Stomach smooth muscle (tissue), 2 donors: ENCODE measurements around the gene RASGEF1B.
"Not testable (repeated sequence)": the region's sequence is repeated elsewhere in the genome, so short reads cannot be mapped to it uniquely, and the experiment has no call there.

Experiments
- H3K27ac ChIP-seq: one replicate; pipeline ENCODE4 v1.7.0; 2013; ENCODE audit warnings: mild to moderate bottlenecking, low read length, inconsistent platforms
- H3K27me3 ChIP-seq, 2 donors: one replicate each; pipeline ENCODE4 v1.7.0; 2013; ENCODE audit warnings: low read length in 2 of 2; ENCODE audit not compliant: insufficient read depth in 2 of 2, control insufficient read depth in 1 of 2
- H3K36me3 ChIP-seq, 2 donors: one replicate each; pipeline ENCODE4 v1.7.0; 2013; ENCODE audit warnings: low read length in 2 of 2; ENCODE audit not compliant: control insufficient read depth in 2 of 2, insufficient read depth in 2 of 2
- H3K4me1 ChIP-seq: one replicate; pipeline ENCODE4 v1.7.0; 2013; ENCODE audit warnings: low read length; ENCODE audit not compliant: control insufficient read depth, insufficient read depth
- H3K4me3 ChIP-seq, 2 donors: one replicate each; pipeline ENCODE4 v1.7.0; 2013; ENCODE audit warnings: low read length in 2 of 2
- H3K9ac ChIP-seq, 2 donors: one replicate each; pipeline ENCODE4 v1.7.0; 2013; ENCODE audit warnings: low read length in 2 of 2, mild to moderate bottlenecking in 1 of 2
- H3K9me3 ChIP-seq, 2 donors: one replicate each; pipeline ENCODE4 v1.7.0; 2013; ENCODE audit warnings: low read length in 2 of 2; ENCODE audit not compliant: control insufficient read depth in 2 of 2
- donor health status: healthy.
- donor health status: Pancreatic carcinoma.

RASGEF1B gene

DNA sequence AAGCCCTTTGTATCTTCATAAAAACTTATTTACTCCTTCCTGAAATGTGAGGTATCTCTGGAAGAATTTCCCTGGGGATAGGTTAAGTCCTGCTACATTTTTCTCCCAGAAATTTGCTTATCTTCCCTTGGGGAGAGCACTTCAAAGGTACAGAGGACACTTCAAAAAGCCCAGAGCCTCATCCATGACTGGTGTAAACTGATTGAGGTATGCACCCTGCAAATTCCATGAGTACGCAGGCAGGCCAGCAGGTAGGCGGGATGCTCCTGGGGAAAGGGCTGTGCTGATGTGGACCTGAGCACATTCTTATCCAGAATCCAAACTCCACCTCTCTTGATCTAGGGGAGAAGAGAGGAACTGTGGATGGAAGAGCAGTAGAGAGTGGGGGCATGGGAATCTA is 26.3 kb upstream of the RASGEF1B start:
- H3K9ac ChIP-seq: no peak overlapping the region

GRCh38 chr4:81495345-81495744 is 23.6 kb upstream of the RASGEF1B start:
- Histone ChIP-seq H3K4me3 (no peak overlapping the region), H3K4me1 (no peaks in the 10 kb centered on the region), H3K27ac (no peak overlapping the region), H3K9me3 (no peaks in the 10 kb centered on the region), H3K27me3 (no peaks in the 10 kb centered on the region), H3K36me3 (no peaks in the 10 kb centered on the region), H3K9ac (no peak overlapping the region)

More for the DNA sequence above, 26.3 kb upstream of the RASGEF1B start:
- Histone ChIP-seq H3K4me3 (no peak overlapping the region), H3K36me3 (no peaks in the 10 kb centered on the region), H3K27me3 (no peaks in the 10 kb centered on the region), H3K27ac (no peak overlapping the region), H3K4me1 (no peaks in the 10 kb centered on the region), H3K9me3 (no peaks in the 10 kb centered on the region)

DNA sequence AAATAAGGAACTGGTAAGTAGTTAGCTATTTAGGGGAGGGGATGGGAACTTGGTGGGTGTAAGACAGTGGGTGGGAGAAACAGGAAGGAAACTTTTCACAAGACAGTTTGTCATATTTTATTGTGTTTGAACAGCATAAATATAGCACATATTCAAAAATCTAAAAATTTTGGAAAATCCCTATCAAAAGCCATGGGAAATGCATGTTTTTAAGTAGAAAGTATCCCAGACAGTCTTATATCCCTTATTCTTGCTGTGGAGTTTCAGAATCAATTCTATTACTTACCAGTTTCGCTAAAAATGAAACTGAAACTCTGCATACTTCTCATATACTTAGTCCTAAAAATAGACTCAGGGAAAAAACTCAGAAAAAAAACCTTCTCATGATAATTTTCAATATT is 22.3 kb upstream of the RASGEF1B start:
- no peaks in the 10 kb centered on the region for H3K27me3 ChIP-seq
- no peaks in the 10 kb centered on the region for H3K4me1 ChIP-seq
- no peak overlapping the region for H3K9ac ChIP-seq
- H3K36me3 ChIP-seq: no peaks in the 10 kb centered on the region
- no peak overlapping the region for H3K4me3 ChIP-seq
- H3K9me3 ChIP-seq: no peaks in the 10 kb centered on the region
- no peak overlapping the region for H3K27ac ChIP-seq

DNA sequence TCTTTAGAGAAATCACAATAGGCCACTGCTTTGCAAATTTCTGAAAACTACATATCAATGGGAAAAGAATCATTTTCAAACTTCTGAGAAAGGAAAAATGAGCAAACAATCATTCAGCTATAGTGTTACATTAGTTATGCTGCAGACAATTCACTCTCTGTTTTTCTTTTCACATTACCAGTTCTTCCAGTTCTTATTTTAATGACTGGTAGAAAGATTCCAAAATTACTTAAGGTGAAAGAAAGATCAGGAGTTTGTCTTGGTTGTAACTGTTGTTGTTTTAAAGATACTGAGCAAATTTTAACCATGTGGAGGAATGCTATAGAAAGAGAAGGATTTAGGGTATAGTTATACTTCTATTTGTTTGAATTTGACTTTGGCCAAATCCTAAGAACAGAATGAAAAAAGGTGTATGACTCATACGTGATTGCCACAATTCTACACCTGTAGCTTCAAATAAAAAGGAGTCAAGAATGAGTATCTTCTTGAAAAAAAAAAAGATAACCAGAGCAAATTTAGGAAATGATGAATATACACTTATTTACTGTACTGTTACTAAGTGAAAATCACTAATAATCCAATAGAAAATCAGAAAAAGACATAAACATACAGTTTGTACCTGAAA is 21.0 kb upstream of the RASGEF1B start:
- H3K36me3 ChIP-seq: no peaks in the 10 kb centered on the region
- no peaks in the 10 kb centered on the region for H3K27me3 ChIP-seq
- H3K4me3 ChIP-seq: no peak overlapping the region
- H3K9me3 ChIP-seq: no peaks in the 10 kb centered on the region
- H3K4me1 ChIP-seq: no peaks in the 10 kb centered on the region
- H3K9ac ChIP-seq: no peak overlapping the region
- no peak overlapping the region for H3K27ac ChIP-seq

GRCh38 chr4:81491943-81492342 is 20.2 kb upstream of the RASGEF1B start:
- no peaks in the 10 kb centered on the region for H3K36me3 ChIP-seq
- H3K27me3 ChIP-seq: no peaks in the 10 kb centered on the region
- no peak overlapping the region for H3K9ac ChIP-seq
- H3K4me1 ChIP-seq: no peaks in the 10 kb centered on the region
- H3K4me3 ChIP-seq: no peak overlapping the region
- no peak overlapping the region for H3K27ac ChIP-seq
- no peaks in the 10 kb centered on the region for H3K9me3 ChIP-seq

DNA sequence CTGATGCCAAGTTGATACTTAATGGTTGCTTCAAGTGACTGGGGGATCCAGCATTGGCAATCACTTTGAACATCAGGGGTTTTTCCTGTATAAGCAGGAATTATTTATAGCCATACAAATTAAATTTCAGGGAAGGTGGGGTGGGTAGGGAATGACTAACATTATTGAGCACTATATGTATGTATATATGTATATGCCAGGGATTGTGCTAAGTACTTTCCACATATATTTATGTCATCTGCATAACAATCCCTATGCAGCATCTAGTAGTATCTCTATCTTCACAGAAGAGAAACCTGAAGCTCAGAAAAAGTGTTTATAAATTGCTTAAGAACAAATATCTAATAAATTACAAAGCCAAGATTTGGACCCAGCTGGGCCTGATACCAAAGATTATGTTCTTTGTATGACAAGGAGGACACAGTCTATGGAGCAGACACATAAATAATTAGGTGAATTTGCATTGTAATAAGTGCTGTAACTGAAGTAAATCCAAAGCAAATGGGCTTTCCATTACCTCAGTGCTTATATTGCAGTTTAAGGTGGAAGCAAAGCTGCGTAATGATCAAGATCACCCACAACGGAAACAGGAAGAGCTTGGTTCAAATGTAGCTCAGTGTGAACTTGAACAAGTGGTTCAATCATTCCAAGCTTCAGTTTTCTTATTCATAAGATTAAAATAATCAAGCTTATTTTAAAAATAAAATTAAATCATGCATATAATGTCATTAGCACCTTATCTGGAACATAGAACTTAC is 18.9 kb upstream of the RASGEF1B start:
- H3K27ac ChIP-seq: no peak overlapping the region
- no peaks in the 10 kb centered on the region for H3K9me3 ChIP-seq
- H3K36me3 ChIP-seq: no peaks in the 10 kb centered on the region
- no peak overlapping the region for H3K4me3 ChIP-seq
- H3K9ac ChIP-seq: no peak overlapping the region
- H3K27me3 ChIP-seq: no peaks in the 10 kb centered on the region
- no peaks in the 10 kb centered on the region for H3K4me1 ChIP-seq

DNA sequence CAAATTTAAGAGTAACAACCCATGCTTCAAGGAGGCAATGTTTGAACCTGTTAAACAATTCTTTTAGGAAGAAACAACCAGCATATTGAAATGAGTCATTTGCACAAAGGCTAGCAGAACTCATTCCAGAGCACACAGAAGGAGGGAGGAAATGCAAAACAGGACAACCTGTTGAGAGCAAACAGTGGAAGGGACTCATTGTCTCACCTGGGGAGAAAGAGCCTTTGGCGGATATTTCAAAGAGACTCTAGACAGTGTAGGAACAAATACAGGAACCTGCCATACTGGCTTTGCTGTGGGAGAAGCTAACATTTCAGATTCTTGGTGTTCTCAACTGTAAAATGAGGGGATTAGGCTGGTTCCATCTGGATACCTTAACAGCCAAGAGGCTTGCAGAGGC is 14.8 kb upstream of the RASGEF1B start:
- no peak overlapping the region for H3K4me3 ChIP-seq
- no peak overlapping the region for H3K9ac ChIP-seq
- no peaks in the 10 kb centered on the region for H3K36me3 ChIP-seq
- no peaks in the 10 kb centered on the region for H3K4me1 ChIP-seq
- no peaks in the 10 kb centered on the region for H3K27me3 ChIP-seq
- H3K27ac ChIP-seq: no peak overlapping the region
- H3K9me3 ChIP-seq: no peaks in the 10 kb centered on the region

GRCh38 chr4:81485310-81485980 is 13.7 kb upstream of the RASGEF1B start:
- H3K27ac ChIP-seq: no peak overlapping the region
- no peaks in the 10 kb centered on the region for H3K4me1 ChIP-seq
- no peaks in the 10 kb centered on the region for H3K9me3 ChIP-seq
- H3K36me3 ChIP-seq: no peaks in the 10 kb centered on the region
- H3K4me3 ChIP-seq: no peak overlapping the region
- no peaks in the 10 kb centered on the region for H3K27me3 ChIP-seq
- H3K9ac ChIP-seq: no peak overlapping the region

- Histone ChIP-seq H3K27ac (no peak overlapping the region), H3K9me3 (no peaks in the 10 kb centered on the region), H3K27me3 (no peaks in the 10 kb centered on the region), H3K9ac (no peak overlapping the region), H3K36me3 (no peaks in the 10 kb centered on the region), H3K4me3 (no peak overlapping the region), H3K4me1 (no peaks in the 10 kb centered on the region)
These were observed 10.6 kb upstream of the RASGEF1B start for GRCh38 chr4:81482326-81482725.

DNA sequence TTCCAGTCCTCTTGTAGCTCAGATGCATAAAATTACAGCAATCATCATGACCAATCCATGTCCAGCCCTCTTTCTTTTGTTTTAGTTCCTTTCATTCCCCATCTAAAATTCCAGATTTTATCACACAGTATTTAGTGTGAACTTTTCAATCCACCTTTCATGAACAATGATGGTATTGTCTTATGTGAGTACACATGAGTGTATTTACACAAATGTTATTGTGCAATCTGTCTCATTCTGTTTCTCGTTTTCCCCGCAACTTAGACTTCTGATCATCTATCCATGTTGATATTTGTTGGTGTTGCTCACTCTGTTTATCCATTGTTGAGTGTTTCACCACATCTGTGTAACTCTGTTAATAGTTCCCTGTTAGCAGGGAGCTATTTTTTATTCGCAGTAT is 9.4 kb upstream of the RASGEF1B start:
- H3K36me3 ChIP-seq: no peaks in the 10 kb centered on the region
- H3K4me1 ChIP-seq: no peaks in the 10 kb centered on the region
- no peaks in the 10 kb centered on the region for H3K9me3 ChIP-seq
- H3K27ac ChIP-seq: no peak overlapping the region
- no peaks in the 10 kb centered on the region for H3K27me3 ChIP-seq
- no peak overlapping the region for H3K9ac ChIP-seq
- H3K4me3 ChIP-seq: no peak overlapping the region

DNA sequence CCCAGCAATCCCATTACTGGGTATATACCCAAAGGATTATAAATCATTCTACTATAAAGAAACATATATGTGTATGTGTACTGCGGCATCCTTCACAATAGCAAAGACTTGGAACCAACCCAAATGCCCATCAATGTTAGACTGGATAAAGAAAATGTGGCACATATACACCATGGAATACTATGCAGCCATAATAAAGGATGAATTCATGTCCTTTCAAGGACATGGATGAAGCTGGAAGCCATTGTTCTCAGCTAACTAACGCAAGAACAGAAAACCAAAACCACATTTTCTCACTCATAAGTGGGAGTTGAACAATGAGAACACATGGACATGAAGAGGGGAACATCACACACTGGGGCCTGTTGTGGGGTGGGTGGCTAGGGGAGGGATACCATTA is 7.9 kb upstream of the RASGEF1B start:
- H3K36me3 ChIP-seq, H3K9ac ChIP-seq, H3K4me1 ChIP-seq, H3K9me3 ChIP-seq, H3K27me3 ChIP-seq, H3K4me3 ChIP-seq, H3K27ac ChIP-seq: not testable (repeated sequence)
